Large intestine (tissue), 3 donors: ENCODE results near the gene ZDHHC14. TPM values are rescaled to one million over a fixed set of nuclear protein-coding genes. Genes with fewer than 3 reads are reported as not detected.

Source experiments
- DNase-seq, 2 donors: peaks; one replicate each; pipeline versions ENCODE4 v3.0.0 to v3.0.0-alpha.2; 2013
- H3K27ac ChIP-seq: one replicate; pipeline ENCODE4 v1.5.1; 2013; ENCODE audit warnings: low read length
- H3K27me3 ChIP-seq: 2 replicates; pipeline ENCODE4 v1.6.1; 2013; ENCODE audit warnings: low read length; ENCODE audit not compliant: control insufficient read depth, insufficient read depth
- H3K36me3 ChIP-seq: 2 replicates; pipeline ENCODE4 v1.6.1; 2013; ENCODE audit warnings: low read length; ENCODE audit not compliant: control insufficient read depth, insufficient read depth
- H3K4me1 ChIP-seq: one replicate; pipeline ENCODE4 v1.6.1; 2013; ENCODE audit warnings: low read length; ENCODE audit not compliant: control insufficient read depth, insufficient read depth
- H3K4me3 ChIP-seq: one replicate; pipeline ENCODE4 v1.5.1; 2013; ENCODE audit warnings: low read length
- H3K9me3 ChIP-seq: one replicate; pipeline ENCODE4 v1.6.1; 2013; ENCODE audit warnings: mild to moderate bottlenecking, low read depth, low read length, moderate library complexity; ENCODE audit not compliant: control insufficient read depth
- WGBS: methylation state at CpG from one replicate; pipeline ENCODE4 v1.1.5; 2013; ENCODE audit warnings: low lambda C conversion rate; ENCODE audit not compliant: insufficient coverage; 5-methylcytosine and 5-hydroxymethylcytosine counted together
- polyA plus RNA-seq: library from polyadenylated mRNA; unstranded; fragments of 120-200 nt; gene quantifications from one replicate; pipeline ENCODE4 v1.2.1, GENCODE V29; 2013

The ZDHHC14 gene
- polyA plus RNA-seq, 1 donor: 26.5 TPM

DNA sequence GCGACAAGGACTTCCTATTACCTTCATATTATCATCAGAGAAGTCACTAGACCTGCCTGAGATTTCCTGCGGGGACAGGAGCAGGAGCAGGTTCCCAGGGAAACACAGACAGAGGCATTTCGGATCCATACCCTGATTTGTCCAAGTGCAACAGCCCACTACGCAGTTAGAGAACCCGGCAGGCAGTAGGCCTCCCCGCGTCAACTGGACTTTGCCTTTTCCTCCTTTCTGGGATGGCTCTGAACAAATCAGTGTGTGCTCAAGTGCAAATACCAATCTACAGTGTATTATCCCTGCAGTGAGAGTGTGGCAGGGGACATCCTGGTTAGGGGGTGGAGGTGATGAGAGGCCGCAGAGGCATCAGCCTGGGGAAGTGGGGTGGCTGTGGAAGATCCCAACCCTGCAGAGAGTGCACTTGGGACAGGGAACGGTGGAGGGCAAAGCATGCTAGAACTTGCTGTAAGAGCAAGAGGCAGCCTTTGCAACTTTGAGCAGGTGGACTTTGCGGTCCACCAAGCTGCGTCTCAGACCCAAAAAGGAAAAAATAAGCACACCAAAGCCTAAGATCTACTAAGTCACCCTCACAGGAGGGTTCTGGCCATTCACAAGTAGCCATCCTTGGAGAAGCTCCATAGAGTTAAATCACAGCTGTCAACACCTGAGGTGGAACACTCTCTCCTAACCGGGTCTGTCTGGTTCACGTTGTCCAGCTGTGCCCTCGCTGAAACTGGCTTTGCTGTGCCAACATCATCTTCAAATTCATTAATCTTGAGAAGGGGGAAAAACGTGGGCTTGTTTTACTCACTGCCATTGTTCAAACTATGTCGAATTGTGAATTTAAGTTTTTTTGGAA lies 159.1 kb downstream of the ZDHHC14 start:
- peaks cover 13% of the 10 kb centered on the region for H3K36me3 ChIP-seq
- peak overlapping the region; percentile 78 for H3K27ac ChIP-seq
- peaks cover 33% of the 10 kb centered on the region for H3K4me1 ChIP-seq
- no peaks in the 10 kb centered on the region for H3K9me3 ChIP-seq
- H3K27me3 ChIP-seq: no peaks in the 10 kb centered on the region
- H3K4me3 ChIP-seq: no peak overlapping the region
- WGBS: no CpG with 5 or more reads among the region's 16 CpGs
- peak; percentile 77 to 91 for DNase-seq

DNA sequence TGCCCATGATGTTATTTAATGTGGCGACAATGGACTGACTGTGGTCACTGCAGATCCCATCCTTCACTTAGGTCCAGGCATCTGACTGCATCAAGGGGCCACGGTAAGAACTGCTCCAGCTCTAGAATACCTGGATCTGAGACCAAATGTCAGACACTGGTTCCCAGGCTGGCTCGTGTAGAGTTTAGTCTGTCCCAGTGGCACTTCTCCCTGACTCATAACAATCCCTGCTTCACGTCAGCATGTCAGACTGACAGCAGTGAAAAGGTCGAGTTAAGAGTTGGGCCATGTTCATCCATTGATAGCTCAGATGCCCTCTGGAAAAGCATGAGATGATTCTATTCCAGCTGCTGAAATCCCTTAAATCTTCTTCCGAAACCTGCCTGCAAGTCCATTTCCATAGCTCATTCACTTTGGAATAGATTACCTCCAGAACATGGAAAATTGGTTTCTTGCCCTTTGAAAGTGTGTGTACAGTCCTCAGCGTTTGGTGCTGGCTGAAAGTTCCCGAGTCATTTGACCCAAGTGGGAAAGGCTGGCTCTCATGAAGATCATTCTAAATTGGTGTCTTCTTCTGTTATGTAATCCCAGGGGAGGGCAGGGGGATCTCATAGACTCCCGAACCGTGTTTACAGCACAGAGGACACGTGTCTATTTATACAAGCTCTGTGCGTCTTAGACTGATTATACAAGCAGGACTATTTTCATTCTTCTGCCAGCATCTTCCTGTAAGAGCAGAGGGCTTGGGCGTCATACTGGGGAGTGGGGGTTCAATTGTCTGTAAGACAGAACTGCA lies 160.8 kb downstream of the ZDHHC14 start:
- WGBS: no CpG with 5 or more reads among the region's 13 CpGs
- H3K27me3 ChIP-seq: no peaks in the 10 kb centered on the region
- H3K36me3 ChIP-seq: peaks cover 16% of the 10 kb centered on the region
- H3K27ac ChIP-seq: no peak overlapping the region
- no peaks in the 10 kb centered on the region for H3K9me3 ChIP-seq
- no peak overlapping the region for H3K4me3 ChIP-seq
- no peak for DNase-seq
- peaks cover 21% of the 10 kb centered on the region for H3K4me1 ChIP-seq

DNA sequence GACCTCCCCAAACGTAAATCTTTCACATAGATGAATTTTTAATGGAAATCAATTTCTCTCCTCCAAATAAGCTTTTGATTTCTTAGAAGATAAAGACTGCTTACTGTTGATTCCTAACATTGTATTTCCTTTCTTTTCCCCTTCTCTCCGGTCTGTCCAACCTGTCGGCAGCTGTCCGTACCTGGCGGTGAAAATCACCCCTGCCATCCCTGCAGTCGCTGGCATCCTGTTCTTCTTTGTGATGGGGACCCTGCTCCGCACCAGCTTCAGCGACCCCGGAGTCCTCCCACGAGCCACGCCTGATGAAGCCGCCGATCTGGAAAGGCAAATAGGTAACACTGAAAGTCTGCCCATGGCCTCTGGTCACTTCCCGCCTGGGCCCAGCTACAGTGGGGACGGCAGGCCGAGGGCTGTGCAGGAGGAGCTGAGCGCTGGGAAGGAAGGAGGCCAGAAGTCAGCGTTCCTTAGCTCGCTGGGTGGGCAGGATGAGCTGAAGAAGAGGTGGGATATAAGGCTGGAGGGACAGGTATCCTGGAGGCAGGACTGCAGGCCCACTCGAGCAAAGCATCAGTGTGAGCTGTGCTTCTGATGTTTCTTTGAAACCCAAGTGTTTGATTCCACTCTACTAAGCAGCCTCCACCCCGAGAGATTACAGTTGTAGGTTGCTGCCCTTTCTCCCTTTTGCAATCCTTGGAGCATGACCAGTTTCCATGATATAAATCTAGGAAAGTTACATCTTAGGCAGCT lies 161.6 kb downstream of the ZDHHC14 start:
- Histone ChIP-seq H3K9me3 (no peaks in the 10 kb centered on the region), H3K4me1 (peaks cover 20% of the 10 kb centered on the region), H3K27me3 (no peaks in the 10 kb centered on the region), H3K4me3 (no peak overlapping the region), H3K36me3 (peaks cover 18% of the 10 kb centered on the region), H3K27ac (no peak overlapping the region)
- DNase-seq: no peak
- 97% methylated on average over 3 of the region's 21 CpGs for WGBS

DNA sequence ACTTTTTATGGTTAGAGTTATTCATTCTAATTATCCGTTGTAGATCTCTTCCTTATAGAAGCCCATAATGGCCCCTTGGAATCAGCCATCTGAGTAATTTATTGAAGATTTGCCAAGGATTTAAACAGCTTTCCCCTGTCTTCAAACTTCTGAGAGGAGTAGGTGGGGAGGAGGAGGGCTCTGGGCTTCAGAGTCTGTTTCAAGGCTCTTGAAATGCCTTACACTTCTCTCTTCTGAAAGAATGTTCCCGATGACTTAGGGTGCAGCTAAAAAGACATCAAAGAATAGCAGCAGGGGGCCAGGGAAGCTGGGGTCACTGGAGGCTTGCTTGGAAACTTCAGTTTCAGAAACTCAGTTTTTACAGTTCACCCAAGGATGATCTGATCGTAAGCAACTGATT lies 165.3 kb downstream of the ZDHHC14 start:
- DNase-seq: no peak
- Histone ChIP-seq H3K27me3 (no peaks in the 10 kb centered on the region), H3K27ac (no peak overlapping the region), H3K4me1 (no peaks in the 10 kb centered on the region), H3K4me3 (no peak overlapping the region), H3K36me3 (peaks cover 27% of the 10 kb centered on the region), H3K9me3 (no peaks in the 10 kb centered on the region)
- WGBS: 60% methylated on average over 1 of the region's 3 CpGs

DNA sequence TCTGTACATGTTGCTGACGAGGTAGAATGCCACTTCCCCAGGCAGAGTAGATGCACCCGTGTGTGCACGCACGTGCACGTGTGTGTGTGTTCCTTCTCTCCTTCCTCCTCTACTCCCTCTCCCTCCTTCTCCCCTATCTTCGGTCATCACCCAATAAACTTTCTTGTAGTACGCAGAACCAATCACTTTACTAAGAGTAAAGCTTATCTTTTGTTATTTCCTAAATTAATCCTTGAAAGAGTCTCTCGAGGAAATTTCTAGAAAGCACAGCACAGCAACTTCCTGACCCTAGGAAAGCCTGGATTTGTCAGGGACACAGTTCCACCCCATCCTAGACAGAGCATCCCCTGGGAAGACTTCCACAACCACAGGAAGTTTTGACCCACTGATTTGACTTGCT lies 166.1 kb downstream of the ZDHHC14 start:
- Histone ChIP-seq H3K9me3 (no peaks in the 10 kb centered on the region), H3K36me3 (peaks cover 27% of the 10 kb centered on the region), H3K4me3 (no peak overlapping the region), H3K27ac (no peak overlapping the region), H3K27me3 (no peaks in the 10 kb centered on the region), H3K4me1 (no peaks in the 10 kb centered on the region)
- no peak for DNase-seq
- WGBS: 93% methylated on average over 3 of the region's 8 CpGs

DNA sequence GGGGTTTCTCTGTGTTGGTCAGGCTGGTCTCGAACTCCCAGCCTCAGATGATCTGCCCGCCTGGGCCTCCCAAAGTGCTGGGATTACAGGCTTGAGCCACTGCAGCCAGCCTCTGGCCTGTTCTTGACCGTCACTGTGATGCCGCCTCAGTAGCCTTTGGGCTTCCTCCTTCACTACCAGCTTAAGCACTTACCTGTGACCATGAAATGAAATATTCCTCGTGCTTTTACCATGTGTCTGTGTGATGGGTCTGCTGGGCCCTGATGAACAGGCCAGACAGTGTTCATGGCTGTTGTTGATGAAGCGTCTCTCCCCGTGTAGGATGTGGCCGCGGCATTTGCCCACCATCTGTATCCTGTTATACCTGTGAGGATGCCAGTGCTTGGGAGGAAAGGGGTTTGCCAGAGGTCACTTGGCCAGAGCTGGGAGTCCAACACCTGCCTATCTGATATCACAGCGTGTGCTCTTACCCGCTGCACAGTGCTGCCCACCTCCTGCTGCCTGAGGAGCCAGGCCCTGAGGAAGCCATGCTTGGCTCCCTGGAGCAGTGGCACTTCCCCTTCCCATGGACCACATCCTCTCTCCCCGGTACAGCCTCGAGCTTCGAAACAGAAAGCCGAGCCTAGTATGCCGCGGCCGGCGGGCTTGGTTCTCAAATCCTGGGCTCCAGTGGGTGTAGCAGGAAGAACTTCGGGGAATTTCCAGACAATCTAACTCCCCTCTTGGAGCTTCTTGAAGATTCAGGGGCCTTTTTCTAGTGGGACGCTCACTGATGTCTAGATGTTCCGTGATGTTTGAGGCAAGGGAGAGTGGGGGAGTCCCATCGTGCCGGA lies 167.9 kb downstream of the ZDHHC14 start:
- WGBS: 100% methylated on average over 1 of the region's 24 CpGs
- DNase-seq: no peak

DNA sequence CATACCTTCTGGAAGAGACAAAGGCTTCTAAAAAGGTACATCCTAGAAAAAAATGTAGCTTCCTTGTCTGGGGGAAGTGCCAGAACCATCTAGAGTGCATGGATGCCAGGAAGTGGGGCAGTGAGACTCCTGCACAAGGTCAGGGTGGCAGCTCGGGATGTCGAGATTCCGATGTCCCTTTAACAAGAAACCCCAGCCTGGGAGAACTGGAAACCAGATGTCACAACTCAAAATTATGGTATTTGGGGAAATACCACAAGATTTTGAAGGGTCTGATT lies 168.4 kb downstream of the ZDHHC14 start:
- H3K27ac ChIP-seq: no peak overlapping the region
- H3K4me3 ChIP-seq: no peak overlapping the region
- peaks cover 14% of the 10 kb centered on the region for H3K36me3 ChIP-seq
- no peaks in the 10 kb centered on the region for H3K9me3 ChIP-seq
- 100% methylated on average over 3 of the region's 3 CpGs for WGBS
- no peak for DNase-seq
- no peaks in the 10 kb centered on the region for H3K4me1 ChIP-seq
- H3K27me3 ChIP-seq: no peaks in the 10 kb centered on the region

More for the DNA sequence above, 167.9 kb downstream of the ZDHHC14 start:
- H3K27me3 ChIP-seq: no peaks in the 10 kb centered on the region
- H3K4me3 ChIP-seq: no peak overlapping the region
- peaks cover 19% of the 10 kb centered on the region for H3K36me3 ChIP-seq
- no peaks in the 10 kb centered on the region for H3K9me3 ChIP-seq
- H3K4me1 ChIP-seq: no peaks in the 10 kb centered on the region
- no peak overlapping the region for H3K27ac ChIP-seq

DNA sequence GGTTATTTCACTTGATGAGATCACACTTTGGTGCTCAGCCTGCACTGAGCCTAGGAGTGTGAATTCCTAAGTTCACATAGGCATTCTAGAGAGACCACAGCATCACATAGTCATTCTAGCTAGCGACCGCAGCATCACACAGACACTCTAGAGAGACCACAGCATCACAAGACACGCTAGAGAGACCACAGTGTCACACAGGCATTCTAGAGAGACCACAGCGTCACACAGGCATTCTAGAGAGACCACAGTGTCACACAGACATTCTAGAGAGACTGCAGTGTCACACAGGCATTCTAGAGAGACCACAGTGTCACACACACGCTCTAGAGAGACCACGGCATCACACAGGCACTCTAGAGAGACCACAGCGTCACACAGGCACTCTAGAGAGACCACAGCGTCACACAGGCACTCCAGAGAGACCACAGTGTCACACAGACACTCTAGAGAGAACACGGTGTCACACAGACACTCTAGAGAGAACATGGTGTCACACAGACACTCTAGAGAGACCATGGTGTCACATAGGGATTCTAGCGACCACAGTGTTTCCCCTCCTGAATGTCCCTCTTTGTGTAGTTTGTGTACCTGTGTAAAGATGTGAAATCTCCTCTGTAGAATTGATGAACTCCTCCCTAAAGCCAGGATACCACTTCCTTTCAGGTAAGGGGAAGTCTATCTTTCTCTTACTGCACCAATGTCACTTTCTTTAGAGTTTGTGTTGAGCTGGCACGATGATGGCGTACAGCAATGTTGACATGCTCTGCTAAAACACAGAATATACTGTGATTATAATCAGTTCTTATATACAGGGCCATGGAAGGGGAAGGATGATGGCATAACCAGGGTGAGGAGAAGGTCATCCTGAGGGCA lies 169.4 kb downstream of the ZDHHC14 start:
- H3K27ac ChIP-seq: no peak overlapping the region
- no peaks in the 10 kb centered on the region for H3K9me3 ChIP-seq
- H3K4me3 ChIP-seq: no peak overlapping the region
- WGBS: no CpG with 5 or more reads among the region's 12 CpGs
- no peaks in the 10 kb centered on the region for H3K4me1 ChIP-seq
- DNase-seq: no peak
- H3K36me3 ChIP-seq: peaks cover 14% of the 10 kb centered on the region
- no peaks in the 10 kb centered on the region for H3K27me3 ChIP-seq

DNA sequence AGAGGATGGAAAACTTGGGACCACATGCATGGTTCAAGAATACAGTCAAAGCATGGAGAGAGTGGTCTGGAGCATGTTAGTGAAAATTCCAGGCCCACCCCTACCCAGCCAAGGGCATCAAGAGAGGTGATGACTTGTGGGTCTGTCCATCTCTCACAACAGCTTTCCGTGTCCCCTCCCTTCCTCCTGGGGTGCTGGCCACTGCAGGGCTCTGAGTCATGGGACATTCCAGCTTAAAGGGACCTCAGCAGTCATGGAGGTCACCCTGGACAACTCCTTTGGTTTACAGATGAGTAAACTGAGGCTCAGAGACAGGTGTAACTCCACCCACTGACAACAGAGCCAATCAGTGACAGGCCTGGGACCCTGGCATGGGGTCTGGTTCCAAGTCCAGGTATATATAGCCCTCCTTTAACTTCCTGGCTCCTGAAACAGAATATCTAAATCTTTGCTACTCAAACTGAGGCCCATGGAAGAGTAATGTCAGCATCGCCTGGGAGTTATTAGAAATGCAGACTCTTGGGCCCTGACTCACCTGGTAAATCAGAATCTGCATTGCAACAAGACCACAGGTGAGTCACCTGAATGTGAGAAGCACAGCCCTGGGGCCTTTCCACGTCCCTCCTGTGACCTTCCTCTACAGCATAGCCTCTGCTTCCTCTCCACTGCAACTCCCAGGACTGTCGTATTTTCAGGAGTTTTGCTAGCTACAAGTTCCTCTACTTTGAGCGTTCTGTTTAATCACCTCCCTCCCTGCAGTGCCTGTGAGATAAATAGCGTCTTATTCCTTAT lies 170.2 kb downstream of the ZDHHC14 start:
- Histone ChIP-seq H3K9me3 (no peaks in the 10 kb centered on the region), H3K27ac (no peak overlapping the region), H3K36me3 (peaks cover 13% of the 10 kb centered on the region), H3K4me1 (no peaks in the 10 kb centered on the region), H3K4me3 (no peak overlapping the region), H3K27me3 (no peaks in the 10 kb centered on the region)
- WGBS: 70% methylated on average over 2 of the region's 6 CpGs
- DNase-seq: no peak
